Fibroblast of skin of left biceps (primary cell): ENCODE results near the gene EXOC3.
"Not testable (repeated sequence)": the region's sequence is repeated elsewhere in the genome, so short reads cannot be mapped to it uniquely, and the experiment has no call there.

Source experiments
- DNase-seq, 2 experiments: peaks; one replicate each; pipeline ENCODE4 v3.0.0-alpha.2; 2013; ENCODE audit warnings: low read depth in 2 of 2

The EXOC3 gene

GRCh38 chr5:472656-473550 lies 29.9 kb downstream of the EXOC3 start:
- peak; percentile 44 to 55 for DNase-seq

DNA sequence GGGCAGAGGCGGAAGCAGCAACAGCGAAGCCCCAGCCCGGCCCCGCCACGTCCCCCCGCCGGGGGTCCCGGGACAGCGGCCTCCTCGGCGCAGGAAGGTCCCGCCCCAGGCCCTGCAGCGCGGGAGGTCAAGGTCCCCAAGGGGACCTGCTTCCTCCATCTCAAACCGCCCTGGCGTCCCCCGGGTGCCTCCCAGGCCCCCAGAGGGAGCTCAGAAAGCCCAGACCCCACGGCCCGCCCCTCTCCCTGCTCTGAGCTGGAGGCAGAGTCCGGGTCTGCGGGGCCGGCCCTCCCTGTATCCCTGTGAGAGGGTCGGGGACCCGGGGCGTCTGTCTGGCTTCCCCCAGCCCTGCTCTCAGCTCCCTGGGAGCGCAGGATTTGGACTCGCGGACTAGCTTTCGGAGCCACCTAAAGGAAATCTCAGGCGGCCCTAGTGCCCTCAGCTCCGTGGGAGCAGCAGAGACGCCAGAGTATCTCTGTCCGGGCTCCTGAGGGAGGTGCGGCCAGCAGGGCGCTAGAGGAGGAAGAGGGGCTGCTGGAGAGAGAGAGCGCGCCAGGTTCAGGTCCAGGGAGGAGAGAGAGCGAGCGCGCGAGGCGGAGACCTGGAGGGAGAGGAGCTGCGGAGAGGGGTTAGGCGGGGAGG lies 30.7 kb downstream of the EXOC3 start:
- no peak for DNase-seq

- DNase-seq: not testable (repeated sequence)
These were observed 31.4 kb downstream of the EXOC3 start for GRCh38 chr5:474232-474839.

DNA sequence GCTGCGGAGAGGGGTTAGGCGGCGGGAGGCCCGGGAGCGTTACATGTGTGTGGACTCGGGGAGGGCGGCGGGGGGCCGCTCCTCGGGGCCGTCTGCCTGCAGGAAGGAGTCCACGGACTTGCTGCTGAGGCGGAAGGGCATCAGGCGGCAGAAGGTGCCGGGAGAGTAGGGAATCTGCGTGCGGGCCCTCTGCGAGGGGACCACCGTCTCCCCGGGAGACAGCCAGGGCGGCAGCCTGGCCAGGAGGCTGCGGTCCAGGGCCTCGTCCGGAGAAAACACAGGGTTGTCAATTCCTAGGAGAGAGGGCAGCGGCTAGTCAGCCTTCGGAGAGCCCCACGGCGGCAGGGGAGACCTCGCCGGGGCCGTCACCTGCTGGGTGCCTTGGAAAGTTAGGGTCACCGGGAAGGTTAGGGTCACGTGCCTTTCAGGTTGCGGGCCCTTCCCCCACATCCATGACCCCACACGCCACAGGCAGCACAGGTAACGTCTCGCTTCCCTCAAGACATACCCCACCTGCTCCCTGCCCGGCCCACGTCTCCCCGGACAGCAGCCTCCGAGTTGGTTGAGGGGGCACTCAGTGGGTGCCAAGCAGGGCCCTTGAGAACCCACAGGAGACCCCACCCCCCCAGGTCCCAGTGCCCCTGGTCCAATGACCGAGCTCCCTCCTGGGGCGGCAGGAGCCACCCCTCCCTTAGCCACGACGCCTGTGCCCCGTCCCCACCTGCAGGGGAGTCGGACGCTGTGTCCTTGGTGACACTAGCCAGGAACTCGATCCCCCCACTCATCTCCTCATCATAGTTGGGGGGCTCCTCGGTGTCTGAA lies 32.1 kb downstream of the EXOC3 start:
- DNase-seq: no peak

DNA sequence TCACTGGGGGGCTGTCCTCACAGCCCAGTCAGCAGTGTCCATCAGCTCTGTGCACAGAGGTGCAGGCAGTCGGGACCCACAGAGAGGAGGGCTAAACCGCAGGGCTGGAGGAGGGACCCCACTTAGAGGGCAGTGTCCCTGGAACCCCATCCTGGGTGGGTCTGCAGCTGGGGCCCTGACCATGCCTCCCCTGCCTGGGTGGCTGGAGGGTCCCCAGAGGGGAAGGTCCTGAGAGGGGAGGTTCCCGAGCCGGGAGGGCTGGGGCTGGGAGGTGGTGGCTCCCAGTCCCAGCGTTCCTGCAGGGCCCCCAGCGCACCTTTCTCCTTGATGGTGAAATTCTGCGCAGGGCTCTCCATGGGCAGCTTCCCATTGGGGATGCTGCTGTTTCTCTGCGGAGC lies 32.7 kb downstream of the EXOC3 start:
- no peak for DNase-seq

DNA sequence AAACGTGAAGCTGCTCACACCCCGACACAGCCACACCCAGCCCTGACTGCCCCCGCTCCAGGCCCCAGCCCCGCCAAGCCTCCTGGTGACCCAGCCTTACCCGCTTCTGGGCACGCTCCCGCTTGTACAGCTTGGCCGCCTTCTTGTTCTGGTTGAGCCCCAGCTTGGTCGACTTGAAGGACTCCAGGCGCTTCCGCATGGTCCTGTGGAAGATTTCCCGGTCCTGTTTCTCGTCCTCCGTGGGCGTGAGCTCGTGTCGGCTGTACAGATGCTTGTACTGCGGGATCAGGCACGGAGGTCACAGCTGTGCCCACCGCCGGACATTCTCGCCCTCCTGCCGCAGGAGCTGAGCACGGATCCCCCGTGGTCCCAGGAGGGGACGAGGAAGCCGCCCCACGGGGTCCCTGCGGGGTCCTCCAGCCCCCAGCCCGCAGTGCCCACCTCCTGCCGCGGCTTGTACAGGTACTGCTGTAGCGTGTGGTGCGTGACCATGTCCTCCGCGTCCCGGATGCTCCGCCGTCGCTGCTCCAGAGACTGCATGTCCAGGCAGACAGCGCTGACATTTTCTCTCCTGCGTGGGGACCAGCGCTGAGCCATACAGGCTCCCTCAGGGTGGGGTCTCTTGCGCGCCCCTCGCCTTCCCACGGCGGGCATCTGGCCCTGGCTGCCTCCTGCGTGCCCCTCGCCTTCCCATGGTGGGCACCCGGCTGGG lies 33.3 kb downstream of the EXOC3 start:
- no peak for DNase-seq

- no peak for DNase-seq
These were observed 33.8 kb downstream of the EXOC3 start for GRCh38 chr5:476814-477175.

DNA sequence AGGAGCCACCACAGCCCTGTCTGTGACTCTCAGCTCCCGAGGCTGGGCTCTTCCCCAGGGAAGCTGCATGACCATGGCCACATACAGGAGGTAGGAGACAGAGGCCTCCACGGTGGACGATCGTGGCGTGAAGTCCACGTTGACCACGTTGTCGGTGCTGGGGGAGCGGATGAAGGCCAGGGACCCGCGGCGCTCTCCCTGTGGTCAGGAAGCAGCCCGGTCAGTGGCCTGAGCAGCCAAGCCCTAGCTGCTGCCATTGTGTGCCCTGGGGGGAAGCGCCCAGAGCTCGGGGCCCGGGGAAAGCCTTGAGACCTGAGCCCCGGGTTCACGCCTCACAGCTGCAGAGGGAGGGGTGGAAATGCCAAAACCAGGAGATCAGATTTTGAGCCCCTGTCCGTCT lies 34.3 kb downstream of the EXOC3 start:
- DNase-seq: no peak

- no peak for DNase-seq
These were observed 34.9 kb downstream of the EXOC3 start for GRCh38 chr5:477871-478270.

DNA sequence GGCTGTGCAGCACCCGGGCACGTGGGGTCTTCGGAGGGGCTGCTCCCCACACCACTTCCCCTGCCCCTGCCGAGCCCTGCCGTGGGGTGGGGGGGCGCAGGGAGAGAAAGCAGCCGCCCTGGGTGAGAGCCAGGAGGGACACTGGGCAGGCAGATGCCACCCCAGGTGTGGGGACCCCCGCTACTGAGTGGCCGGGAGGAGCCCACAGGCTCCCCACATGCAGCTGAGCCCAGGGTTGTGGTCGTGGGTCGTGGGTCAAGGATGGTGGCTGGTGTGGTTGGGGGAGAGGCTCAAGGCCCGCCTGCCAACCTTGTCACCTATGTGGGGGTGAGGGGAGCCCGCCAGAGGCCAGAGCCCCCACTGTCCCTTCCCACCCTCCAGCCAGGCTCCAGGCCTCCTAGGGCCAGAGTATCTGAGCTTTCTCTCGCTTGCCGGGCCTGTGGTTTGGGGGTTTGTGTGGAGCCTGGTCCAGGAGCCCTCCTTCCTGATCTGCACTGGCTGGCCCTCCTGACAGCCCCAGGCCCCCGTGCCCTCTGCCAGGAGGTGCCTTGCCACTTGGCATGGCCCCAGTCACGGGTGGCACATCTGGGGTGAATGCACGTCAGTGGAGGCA lies 35.5 kb downstream of the EXOC3 start:
- DNase-seq: no peak

DNA sequence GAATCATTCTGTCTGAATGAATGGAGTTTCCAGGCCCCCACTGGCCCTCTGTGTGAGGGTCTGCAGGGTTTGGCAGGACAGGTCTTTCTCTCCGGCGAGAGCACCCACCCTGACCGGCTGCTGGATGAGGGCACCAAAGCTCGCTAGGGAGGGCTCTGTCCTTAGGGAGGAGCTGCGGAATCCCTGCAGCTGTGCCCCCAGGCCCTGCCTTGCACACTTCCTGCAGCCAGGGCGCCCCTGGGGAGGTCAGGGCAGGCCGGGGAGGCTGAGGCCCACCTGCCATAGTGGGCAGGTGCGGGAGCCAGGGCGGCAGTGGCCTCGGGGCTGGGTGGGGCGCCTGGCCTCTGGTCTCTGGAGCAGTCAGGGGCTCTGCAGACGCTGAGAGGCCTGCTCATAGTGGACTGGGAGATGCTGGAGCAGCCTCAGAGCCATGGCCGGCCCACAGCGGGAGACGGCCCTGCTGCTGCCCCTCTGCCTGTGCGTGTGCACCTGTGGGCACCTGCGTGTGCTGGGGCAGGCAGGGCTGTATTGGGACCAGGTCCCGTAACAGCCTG lies 36.1 kb downstream of the EXOC3 start:
- DNase-seq: no peak

GRCh38 chr5:479566-480319 lies 36.8 kb downstream of the EXOC3 start:
- DNase-seq: no peak

- DNase-seq: no peak
These were observed 38.4 kb downstream of the EXOC3 start for GRCh38 chr5:481347-481746.

- no peak for DNase-seq
These were observed 39.0 kb downstream of the EXOC3 start for GRCh38 chr5:482021-482420.

- DNase-seq: no peak
These were observed 39.5 kb downstream of the EXOC3 start for GRCh38 chr5:482506-482905.

GRCh38 chr5:483011-483410 lies 40.0 kb downstream of the EXOC3 start:
- DNase-seq: no peak

DNA sequence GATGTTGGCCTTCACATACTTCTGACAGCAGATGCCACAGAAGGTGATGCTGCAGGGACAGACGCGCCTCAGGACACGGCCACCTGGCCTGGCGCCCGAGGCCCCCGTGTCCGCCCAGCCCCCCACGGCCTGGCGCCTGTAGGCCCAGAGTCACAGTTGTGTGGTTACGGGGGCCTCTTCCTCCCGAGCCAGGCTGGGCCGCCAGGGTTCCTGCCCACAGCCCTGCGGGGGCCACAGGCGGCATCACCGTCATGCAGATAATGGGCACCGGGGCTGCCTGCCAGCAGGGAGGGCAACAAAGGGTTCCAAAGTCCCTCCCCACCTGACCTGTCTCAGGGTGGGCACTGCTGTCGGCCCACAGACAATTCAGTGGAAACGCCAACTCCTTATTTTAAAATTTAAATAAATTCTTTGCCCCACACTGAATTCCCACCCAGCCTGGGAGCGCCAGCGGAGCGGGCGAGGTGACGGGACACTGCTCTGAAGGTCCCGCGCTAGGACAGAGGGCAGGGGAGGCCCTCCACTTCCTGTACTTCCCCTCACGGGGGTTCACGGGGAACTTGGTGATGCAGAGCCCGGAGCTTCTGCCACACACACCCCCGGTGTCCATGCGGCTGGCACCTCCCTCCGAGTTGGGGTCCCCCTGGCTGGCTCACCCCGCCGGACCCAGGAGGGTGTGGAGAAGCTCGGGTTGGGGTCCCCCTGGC lies 40.6 kb downstream of the EXOC3 start:
- no peak for DNase-seq

DNA sequence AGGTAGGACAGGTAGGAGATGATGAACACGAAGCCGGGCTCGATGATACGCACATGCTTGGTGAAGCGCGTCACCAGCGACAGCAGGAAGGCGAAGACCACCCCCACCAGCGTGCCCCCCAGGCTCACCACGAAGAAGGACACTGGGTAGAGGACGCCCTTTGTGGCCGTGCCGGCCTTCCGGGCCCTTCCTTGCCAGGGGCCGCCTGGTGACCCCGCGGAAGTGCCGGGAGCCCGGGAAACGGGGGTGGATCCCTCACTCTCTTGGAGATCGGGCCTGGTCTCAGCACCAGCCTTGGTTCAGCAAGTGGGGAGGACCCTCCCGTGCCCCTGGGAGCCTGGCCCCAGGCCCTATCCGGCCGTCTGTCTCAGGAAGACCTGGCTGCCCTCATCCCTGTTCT lies 41.6 kb downstream of the EXOC3 start:
- DNase-seq: no peak
